ENCODE measurements around the gene CCDC88B.
"Not testable (repeated sequence)": the region's sequence is repeated elsewhere in the genome, so short reads cannot be mapped to it uniquely, and the experiment has no call there.

The CCDC88B gene

GRCh38 chr11:64321026-64321425, 19.0 kb upstream of the CCDC88B start:
- H3K4me3 Mint-ChIP-seq, result peak overlapping the region; percentile 64 to 77 (median 76)
- H3K36me3 Mint-ChIP-seq (ENCODE audit: low read depth), result peaks cover 9% of the 10 kb centered on the region
- H3K9me3 Mint-ChIP-seq, result no peaks in the 10 kb centered on the region
- TF ChIP-seq CTCF (IDR thresholded peaks at IDR 0.05; ENCODE audit: unreplicated experiment in 3 of 3), result no peak
- H3K4me1 Mint-ChIP-seq, result peaks cover 16% of the 10 kb centered on the region
- H3K27me3 Mint-ChIP-seq (ENCODE audit: low read depth), result no peaks in the 10 kb centered on the region
- peak overlapping the region in 1 of 3 experiments; percentile 29 for H3K27ac Mint-ChIP-seq

GRCh38 chr11:64321533-64321932, 18.5 kb upstream of the CCDC88B start:
- peak overlapping the region in 1 of 3 experiments; percentile 35 for H3K27ac Mint-ChIP-seq
- H3K9me3 Mint-ChIP-seq, result no peaks in the 10 kb centered on the region
- no peak for TF ChIP-seq CTCF (IDR thresholded peaks at IDR 0.05; ENCODE audit: unreplicated experiment in 3 of 3)
- peak overlapping the region; percentile 64 to 77 (median 76) for H3K4me3 Mint-ChIP-seq
- H3K27me3 Mint-ChIP-seq (ENCODE audit: low read depth), result no peaks in the 10 kb centered on the region
- peaks cover 9% of the 10 kb centered on the region for H3K36me3 Mint-ChIP-seq (ENCODE audit: low read depth)
- peaks cover 16% of the 10 kb centered on the region for H3K4me1 Mint-ChIP-seq

DNA sequence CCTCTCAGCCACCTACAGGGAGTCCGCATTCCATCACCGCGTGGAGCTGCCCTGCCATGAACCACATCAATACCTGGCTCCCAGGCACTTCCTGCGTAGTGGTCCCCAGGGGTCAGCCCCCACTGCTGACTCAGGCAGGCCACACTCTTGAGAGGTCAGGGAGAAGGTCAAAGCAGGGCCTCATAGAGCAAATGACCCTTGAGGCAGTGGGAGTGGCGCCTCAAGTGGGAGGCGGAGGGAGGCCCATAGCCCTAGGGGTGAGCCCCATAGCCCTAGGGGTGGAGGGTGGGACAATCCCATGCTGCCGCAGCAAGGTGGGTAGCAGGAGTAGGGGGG, 17.1 kb upstream of the CCDC88B start:
- H3K27me3 Mint-ChIP-seq (ENCODE audit: low read depth), result no peaks in the 10 kb centered on the region
- TF ChIP-seq CTCF (IDR thresholded peaks at IDR 0.05; ENCODE audit: unreplicated experiment in 3 of 3), result no peak
- no peak overlapping the region for H3K27ac Mint-ChIP-seq

GRCh38 chr11:64323373-64323772, 16.6 kb upstream of the CCDC88B start:
- peak overlapping the region; percentile 9 to 71 (median 58) for H3K4me3 Mint-ChIP-seq
- no peaks in the 10 kb centered on the region for H3K27me3 Mint-ChIP-seq (ENCODE audit: low read depth)
- TF ChIP-seq CTCF (IDR thresholded peaks at IDR 0.05; ENCODE audit: unreplicated experiment in 3 of 3), result no peak
- H3K27ac Mint-ChIP-seq, result no peak overlapping the region
- H3K36me3 Mint-ChIP-seq (ENCODE audit: low read depth), result peaks cover 9% of the 10 kb centered on the region
- no peaks in the 10 kb centered on the region for H3K9me3 Mint-ChIP-seq
- H3K4me1 Mint-ChIP-seq, result peaks cover 7% of the 10 kb centered on the region

More for the DNA sequence above, 17.1 kb upstream of the CCDC88B start:
- Mint-ChIP-seq H3K4me1 (peaks cover 8% of the 10 kb centered on the region), H3K4me3 (no peak overlapping the region), H3K36me3 (ENCODE audit: low read depth) (peaks cover 9% of the 10 kb centered on the region), H3K9me3 (no peaks in the 10 kb centered on the region)

- not testable (repeated sequence) for H3K36me3 Mint-ChIP-seq (ENCODE audit: low read depth); H3K9me3 Mint-ChIP-seq; H3K4me1 Mint-ChIP-seq; H3K27me3 Mint-ChIP-seq (ENCODE audit: low read depth); H3K27ac Mint-ChIP-seq
- H3K4me3 Mint-ChIP-seq, result peak overlapping the region in 1 of 3 experiments; percentile 36
Measured at GRCh38 chr11:64323984-64324383, 16.0 kb upstream of the CCDC88B start.

- Mint-ChIP-seq H3K4me3 (no peak overlapping the region), H3K27me3 (ENCODE audit: low read depth) (no peaks in the 10 kb centered on the region), H3K27ac (no peak overlapping the region), H3K4me1 (no peaks in the 10 kb centered on the region), H3K9me3 (no peaks in the 10 kb centered on the region), H3K36me3 (ENCODE audit: low read depth) (peaks cover 9% of the 10 kb centered on the region)
- no peak for TF ChIP-seq CTCF (IDR thresholded peaks at IDR 0.05; ENCODE audit: unreplicated experiment in 3 of 3)
Measured at GRCh38 chr11:64324692-64325469, 15.1 kb upstream of the CCDC88B start.
